LNCAP (cell line): ENCODE data around the gene ZFPM1.

Experiments used
- CTCF ChIP-seq: fragments of 450-650 bp; IDR thresholded peaks from 2 replicates; pipeline ENCODE4 v1.5.1; 2017; ENCODE audit warnings: mild to moderate bottlenecking

Gene ZFPM1

GRCh38 chr16:88456356-88457292 lies 3.5 kb downstream of the ZFPM1 start:
- no peak for TF ChIP-seq CTCF

GRCh38 chr16:88458039-88458772 lies 5.1 kb downstream of the ZFPM1 start:
- TF ChIP-seq CTCF = no peak

- TF ChIP-seq CTCF = no peak
Measured at GRCh38 chr16:88458773-88459235, 5.7 kb downstream of the ZFPM1 start.

DNA sequence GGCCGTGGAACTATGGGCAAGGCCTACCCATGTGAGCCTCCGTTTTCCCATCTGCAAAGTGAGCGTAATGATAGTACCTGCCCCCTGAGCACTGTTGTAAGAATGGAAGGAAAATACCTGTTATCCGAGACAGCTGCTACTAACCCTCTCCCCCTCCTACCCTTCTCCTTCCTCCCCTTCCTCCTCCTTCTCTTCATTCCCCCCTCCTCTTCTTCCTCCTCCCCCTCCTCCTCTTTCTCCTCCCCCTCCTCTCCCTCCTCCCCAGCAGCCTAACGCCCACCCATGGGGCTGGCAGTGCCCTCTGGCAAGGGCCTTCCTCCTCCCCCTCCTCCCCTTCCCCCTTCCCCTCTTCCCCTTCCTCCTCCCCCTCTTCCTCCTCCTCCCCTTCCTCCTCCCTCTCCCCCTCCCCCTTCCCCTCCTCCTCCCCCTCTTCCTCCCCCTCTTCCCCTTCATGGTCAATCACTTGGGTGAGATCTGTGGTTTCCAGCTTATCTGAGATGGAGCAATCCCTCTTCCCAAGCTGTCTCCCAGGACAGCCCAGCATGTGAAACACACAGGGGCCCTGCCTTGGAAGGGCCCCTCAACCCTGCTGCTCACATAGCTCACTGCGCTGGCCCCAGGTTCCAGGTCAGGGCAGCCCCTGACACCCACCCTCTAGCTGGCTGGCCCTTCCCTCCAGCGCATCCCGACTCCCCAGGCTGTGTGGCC lies 6.4 kb downstream of the ZFPM1 start:
- TF ChIP-seq CTCF = no peak

DNA sequence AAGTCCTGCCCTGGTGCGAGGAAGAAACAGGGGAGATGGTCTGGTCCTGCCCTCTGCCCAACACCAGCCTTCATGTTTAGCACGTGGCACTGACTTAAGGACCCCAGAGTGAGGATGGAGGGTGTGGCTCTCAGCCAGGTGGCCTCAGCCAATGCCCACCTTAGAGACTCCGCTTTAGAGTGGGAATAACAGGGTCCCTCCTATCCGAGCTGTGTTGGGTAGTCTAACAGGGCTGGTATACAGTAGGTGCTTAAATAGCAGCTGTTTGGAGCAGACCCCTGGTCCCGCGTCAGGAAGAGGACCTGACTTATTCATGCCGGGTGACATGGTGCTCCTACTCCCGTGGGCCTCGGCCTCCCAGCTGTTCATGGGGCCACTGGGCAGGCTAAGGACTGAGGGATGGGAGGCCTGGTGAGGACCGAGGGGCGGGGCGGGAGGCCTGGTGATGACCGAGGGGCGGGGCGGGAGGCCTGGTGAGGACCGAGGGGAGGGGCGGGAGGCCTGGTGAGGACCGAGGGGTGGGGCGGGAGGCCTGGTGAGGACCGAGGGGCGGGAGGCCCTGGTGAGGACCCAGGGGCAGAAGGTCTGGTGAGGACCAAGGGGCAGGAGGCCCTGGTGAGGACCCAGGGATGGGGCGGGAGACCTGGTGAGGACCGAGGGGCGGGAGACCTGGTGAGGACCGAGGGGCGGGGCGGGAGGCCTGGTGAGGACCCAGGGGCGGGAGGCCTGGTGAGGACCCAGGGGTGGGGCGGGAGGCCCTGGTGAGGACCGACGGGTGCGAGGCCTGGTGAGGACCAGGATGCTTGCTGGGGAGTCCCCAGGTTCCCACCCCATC lies 7.6 kb downstream of the ZFPM1 start:
- TF ChIP-seq CTCF = no peak

GRCh38 chr16:88461331-88462269 lies 8.5 kb downstream of the ZFPM1 start:
- no peak for TF ChIP-seq CTCF
